ELR (cell line): Measurements from ENCODE around the gene ZNRF1.

Source experiments
- DNase-seq: peaks from one replicate; pipeline ENCODE4 v3.0.0-alpha.2; 2015; ENCODE audit warnings: low read depth

Gene ZNRF1

DNA sequence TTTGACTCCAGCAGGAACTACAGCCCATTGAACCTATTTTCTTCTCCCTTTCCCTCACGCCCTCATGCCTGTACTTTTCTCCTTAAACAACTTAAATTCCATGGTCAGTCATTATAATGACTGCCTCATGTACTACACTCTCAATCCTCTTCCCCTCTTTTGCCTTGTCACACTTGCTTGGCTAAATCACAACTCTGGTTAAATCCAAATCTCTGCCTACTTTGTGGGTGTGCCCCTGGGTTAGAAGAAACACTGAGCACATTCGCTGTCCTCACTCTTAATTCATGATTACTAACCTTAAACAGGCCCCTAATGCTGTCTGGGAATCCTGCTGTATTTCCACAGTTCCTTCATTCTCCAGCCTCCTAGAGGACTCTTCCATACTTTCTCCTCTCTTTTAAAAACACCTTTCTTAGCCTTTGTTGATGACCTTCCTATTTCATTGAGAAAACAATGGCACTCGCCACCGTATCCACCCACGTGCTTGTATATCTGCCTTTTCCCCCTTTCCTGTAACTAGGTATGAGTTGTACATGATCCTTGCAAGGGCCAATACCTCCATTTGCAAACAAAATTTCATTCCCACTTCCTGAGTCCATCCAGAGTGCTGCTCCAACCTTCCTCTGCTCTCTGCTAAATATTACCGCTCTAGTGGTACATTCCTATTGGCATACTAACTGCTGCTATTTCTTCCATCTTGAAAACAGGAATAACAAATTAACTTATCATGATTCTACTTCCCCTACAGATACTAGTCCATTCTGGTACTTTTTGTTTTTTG lies 28.9 kb downstream of the ZNRF1 start:
- peak; percentile 22 for DNase-seq

DNA sequence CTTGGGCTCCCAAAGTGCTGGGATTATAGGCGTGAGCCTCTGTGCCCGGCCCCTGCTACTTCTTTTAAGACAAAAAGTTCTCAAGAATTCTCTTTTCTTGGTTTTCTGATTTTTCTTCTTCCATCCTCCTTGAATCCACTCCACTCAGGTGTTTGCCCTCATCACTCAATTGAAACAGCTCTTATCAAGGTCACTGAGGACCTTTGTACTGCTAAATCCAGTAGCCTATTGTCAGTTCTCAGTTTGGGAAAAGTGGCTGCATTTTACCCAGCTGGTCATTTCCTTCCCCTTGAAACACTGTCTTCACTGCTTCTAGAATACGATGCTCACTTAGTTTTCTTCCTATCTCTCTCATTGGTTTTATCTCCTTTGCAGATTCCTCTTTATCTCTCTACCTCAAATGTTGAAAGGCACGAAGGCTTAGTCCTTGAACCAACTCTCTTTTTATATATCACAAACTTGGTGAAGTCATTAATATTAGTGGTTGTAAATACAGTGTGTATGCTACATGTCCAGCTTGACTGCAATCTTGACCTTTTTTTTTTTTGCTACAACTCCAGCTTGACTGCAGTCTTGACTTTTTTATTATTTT lies 29.8 kb downstream of the ZNRF1 start:
- no peak for DNase-seq

DNA sequence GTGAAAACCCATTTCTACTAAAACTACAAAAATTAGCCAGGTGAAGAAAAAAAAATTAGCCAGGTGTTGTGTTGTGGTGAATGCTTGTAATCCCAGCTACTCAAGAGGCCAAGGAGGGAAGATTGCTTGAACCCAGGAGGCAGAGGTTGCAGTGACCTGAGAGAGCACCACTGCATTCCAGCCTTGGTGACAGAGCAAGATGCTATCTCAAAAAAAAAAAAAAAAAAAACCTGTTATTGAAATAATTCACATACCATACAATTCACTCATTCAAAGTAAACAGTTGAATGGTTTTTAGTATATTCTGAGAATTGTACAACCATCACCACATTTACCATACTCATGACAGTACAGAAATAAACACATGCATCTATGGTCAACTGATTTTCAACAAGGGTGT lies 31.0 kb downstream of the ZNRF1 start:
- peak; percentile 88 for DNase-seq

DNA sequence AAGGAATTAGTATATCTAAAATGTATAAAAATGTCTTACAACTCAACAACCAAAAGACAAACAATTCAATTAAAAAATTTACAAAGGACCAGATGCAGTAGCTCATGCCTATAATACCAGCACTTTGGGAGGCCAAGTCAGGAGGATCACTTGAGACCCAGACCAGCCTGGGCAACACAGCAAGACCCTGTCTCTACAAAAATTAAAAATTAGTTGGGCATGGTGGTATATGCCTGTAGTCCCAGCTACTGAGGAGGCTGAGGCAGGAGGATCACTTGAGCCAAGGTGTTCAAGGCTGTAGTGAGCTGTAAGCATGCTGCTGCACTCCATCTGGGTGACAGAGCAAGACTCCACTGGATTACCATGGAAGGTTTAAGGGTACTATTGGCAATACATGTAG lies 33.8 kb downstream of the ZNRF1 start:
- no peak for DNase-seq

DNA sequence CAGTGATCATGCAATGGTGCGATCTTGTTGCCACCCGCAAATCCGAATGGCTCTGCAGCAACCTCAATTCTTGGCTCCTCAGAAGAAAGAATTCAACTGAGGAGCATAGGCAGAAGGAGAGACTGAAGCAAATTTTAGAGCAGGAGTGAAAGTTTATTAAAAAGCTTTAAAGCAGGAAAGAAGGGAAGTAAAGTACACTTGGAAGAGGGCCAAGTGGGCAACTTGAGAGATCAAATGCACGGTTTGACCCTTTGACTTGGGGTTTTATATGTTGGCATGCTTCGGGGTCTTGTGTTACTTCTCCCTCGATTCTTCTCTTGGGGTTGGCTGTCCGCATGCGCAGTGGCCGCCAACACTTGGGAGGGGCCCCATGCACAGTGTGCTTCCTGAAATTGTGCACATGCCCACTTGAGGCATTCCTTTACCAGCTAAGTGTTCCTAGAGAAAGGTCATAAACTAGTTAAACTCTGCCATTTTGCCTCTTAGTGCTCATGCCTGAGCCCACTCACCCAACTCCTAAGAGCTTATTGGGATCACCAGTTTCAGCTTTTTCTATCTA lies 36.7 kb downstream of the ZNRF1 start:
- DNase-seq: no peak

DNA sequence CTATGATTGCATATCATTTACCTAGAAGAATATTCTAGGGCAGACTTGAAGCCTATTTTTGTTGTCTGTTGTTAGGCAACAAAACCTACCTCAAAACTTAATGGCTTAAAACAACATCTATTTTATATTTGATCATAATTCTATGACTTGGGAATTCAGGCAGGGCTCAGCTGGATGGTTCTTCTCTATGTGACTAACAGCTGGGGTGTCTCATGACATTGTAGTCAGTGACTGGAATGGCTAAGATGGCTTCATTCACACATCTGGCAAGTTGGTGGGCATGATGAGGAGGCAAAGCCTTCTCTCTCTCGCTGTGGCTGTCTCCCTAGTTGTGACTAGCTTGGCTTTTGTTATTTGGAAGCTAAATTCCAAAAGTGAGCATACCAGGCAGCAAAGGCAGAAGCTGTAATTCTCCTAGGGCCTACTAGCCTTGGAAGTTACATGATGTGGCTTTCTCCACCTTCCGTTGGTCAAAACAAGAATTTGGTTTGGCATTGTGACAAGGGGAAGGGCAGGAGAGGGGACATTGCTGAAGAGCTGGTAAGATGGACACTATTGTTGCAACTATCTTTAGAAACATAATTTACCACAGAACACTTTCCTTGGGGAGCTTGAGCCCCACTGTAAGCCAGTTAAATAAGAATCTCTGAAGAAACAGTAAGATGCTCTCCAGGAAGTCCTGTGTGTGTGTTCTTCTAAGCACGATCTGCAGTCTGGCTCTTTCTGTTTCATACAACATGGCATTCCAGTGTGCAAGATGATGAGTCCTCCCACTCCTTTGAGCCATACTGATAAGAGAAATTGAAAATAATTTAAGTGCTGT lies 39.4 kb downstream of the ZNRF1 start:
- no peak for DNase-seq

DNA sequence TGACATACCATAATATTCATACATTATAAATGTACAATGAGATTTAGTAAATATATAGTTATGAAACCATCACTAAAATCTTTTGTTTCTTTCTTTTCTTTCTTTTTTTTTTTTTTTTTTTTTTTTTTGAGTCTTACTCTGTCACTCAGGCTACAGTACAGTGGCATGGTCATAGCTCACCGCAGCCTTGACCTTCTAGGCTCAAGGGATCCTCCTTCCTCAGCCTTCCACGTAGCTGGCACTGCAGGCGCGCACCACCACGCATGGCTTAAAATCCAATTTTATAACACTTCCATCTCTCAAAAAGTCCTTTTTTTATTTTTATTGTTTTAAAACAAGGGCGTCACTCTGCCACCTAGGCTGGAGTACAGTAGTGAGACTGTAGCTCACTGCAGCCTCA lies 41.1 kb downstream of the ZNRF1 start:
- DNase-seq: no peak

DNA sequence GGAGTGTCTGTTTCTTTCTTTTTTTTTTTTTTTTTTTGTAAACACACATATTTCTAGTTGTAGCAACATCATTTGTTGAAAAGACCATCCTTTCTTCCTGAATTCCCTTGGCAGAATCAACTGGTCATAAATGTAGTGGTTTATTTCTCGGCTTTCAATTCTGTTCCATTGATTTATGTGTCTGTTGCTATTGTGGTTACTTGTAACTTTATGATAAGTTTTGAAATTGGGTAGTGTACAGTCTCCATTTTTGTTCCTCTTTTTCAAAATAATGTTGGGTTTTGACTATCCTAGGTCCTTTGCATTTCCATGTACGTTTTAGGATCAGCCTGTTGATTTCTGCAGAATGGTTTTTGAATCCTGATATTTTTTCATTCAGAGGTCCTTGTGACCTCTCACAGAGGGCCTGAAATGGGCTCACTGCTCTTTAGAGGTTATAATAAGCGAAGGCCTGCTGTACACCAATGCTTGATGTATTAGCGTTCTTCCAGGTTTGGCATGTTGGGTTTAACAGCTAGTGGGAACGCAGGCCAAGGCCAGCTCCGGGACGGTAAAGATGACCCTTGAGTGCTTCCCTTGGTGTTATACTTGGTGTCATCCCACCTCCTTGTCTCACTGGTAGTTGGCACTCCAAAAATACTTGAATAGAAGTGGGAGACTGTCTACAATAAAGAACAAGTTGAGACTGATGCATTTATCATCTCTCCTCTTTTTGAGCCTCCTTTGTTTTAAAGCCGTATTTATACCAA lies 43.8 kb downstream of the ZNRF1 start:
- no peak for DNase-seq

DNA sequence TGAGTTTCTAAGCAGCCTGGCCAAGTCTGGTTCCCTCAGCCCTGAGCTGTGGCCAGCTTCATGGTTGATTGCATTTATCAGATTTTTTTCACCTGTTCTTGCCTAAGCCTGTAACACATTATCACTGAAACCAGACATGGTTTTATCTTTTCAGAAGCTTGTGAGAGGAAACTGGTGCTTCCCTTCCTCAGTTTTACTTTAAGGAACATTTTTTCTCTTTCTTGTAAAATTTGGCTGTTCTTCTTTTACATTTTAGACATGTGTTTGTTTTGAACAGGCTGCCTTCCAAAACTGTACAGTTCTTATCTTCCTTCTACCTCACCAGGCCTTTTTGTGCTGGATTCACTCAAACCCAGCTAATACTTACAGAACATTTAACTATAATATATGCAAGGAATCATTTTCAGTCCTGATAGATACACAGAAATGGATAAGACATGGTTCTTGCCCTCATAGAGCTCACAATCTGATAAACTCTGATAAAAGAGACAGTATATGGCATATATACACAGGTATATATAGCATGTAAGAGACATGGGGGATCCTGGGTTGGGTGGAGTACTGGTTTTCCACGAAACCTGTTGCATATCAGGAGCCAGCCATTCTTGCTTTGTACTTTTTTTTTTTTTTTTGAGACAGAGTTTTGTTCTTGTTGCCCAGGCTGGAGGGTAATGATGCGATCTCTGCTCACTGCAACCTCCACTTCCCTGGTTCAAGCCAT lies 44.5 kb downstream of the ZNRF1 start:
- DNase-seq: no peak

DNA sequence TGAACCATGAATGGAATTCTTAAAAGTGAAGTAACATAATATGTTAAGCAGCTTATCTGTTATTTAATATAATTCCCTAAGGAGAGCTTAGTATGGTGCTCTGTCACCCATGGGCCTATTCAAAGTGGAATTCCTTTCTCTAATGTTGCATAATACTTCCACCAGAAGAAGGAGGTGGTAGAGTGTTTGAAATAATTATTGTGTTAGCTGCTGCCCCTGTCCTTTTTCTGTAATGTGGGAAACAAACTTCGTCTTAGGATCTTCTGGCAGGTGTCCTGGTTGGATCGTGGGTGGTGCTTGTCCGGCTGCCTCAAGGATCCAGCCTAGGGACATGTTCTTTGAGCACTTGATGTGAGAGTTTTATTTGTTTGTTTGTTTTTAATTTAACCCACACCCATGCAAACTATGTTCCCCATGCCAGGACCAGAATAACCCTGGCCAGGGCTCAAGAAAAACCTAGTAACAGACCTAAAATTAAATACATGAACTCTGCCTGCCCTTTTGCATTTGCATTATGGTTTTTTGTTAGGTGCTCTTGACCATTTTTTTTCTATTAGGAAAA lies 46.1 kb downstream of the ZNRF1 start:
- no peak for DNase-seq

DNA sequence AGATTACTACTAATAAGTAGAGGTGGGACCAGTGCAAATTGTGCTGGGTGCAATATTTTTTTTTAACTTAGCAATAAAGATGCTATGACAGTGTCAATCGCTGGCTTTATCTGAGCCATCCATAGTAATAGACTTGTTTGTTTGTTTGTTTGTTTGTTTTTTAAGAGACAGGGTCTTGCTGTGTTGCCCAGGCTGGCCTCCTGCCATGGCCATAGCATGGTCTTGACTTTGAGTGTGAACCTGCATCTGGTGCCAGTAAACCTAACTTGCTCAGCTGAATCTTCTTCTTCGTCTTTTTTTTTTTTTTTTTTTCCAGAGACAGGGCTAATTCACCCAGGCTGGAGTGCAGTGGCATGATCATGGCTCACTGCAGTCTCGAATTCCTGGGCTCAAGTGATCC lies 46.6 kb downstream of the ZNRF1 start:
- no peak for DNase-seq

DNA sequence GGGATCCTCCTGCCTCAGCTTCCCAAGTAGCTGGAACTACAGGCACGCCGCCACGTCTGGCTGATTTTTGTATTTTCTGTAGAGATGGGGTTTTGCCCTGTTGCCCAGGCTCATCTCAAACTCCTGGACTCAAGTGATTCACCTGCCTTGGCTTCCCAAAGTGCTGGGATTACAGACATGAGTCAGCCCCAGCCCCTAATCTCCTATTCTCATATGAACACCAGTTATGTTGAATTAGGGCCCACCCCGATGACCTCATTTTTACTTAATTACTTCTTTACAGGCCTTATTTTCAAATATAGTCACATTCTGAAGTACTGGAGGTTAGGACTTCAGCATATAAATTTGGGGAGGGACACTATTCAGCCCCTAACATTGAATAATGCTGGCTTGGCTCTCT lies 49.2 kb downstream of the ZNRF1 start:
- DNase-seq: peak; percentile 20

DNA sequence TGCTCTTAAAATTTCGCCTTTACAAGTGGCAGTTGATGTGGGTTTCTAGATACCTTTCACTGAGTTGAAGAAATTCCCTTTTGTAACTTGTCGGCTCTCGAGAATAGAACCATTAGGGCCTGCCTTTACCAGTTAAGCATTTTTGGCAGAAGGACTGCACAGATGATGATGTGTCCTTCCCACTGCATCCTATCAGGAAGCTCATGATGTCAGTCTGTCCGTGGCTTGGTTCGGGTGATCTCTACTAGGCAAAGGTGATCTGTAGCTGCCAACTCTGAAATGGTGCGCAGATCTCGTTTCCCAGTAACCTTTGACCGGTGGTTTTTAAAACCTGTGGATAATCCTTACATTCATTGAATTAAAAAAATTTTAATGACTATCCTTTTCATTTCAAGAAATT lies 49.7 kb downstream of the ZNRF1 start:
- no peak for DNase-seq

DNA sequence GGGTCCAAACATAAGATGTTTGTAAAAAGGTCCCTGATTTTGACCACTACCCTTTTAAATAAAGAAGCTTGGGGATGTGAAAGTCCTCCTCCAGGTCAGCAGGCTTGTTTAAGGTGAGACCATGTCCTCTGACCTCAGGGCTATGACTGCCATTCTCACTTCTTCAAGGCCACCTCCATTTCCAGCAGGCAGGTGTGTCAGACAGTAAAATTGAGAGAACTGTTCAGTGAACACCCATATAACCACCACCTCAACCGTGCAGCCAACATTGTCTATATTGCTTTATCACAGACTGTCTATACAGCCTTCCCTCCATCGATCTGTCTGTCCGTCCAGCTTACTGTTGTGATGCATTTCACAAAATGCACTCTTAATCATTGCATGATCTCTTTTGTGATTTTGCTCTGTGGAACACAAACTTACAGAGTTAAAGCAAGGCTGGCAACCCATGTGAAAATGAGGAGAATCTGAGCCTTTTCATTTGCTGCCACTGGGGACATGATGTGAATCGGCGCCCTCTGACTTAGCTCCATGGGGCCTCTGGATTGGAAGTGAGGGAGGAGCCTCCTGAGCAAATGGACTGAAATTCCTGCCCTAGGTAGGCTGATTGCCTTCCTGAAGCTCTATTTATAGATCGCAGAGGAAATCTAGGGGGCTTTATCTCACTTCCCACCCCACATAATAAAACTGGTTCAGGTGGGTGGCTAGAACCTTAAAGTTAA lies 53.8 kb downstream of the ZNRF1 start:
- no peak for DNase-seq

DNA sequence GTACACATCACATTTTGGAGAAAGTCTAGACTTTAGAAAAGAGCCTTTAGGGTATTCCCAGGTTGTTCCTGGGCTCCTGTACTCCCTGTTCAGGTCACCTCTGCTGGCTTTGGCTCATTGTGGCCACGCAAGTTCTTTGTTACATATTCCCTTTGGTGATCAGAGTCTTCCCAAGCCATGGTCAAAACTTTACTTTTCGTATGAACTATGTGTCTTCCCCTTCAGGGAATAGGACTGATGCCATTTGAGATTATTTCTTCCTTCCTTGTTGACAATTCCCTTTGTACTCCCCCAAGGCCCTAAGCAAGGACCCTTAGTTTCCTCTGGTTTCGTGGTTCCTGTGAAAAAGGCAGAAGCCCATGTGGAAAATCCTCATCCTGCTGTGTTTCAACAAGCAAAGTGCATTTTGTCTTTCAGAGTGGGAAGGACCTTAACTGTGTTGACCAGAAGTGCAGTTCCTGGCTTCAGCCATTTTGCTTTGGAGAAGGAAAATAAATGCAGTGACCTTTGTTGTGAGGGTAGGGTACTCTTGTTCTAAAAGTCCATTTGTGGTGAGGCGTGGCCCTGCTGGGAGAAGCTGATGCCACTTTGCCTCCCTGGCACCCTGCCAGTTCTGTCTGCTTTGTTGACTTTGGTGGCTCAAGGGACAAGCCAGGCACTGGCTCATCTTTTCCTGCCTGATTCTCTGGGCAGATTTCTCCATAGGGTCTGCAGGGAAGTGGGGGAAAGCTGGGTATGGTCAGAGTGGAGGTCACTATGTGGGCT lies 55.1 kb downstream of the ZNRF1 start:
- DNase-seq: no peak

DNA sequence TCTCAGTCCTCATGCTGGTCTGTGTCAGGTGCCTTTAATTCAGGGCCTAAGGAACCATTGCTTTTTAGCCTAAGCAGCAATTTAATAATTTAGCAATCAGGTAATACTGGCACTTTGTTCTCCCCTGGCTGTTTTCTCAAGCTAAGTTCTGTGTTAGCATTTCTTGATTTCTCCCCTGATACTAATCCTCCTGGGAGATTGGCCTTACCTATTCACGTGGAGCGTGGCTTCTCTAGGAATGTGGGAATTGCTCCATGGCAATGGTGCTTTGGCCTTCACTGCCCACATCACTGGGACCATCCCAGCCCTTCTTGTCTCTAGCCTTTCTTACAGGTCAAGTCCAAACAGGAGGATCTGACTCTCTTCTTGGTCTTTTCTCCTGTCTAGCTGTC lies 55.7 kb downstream of the ZNRF1 start:
- no peak for DNase-seq

DNA sequence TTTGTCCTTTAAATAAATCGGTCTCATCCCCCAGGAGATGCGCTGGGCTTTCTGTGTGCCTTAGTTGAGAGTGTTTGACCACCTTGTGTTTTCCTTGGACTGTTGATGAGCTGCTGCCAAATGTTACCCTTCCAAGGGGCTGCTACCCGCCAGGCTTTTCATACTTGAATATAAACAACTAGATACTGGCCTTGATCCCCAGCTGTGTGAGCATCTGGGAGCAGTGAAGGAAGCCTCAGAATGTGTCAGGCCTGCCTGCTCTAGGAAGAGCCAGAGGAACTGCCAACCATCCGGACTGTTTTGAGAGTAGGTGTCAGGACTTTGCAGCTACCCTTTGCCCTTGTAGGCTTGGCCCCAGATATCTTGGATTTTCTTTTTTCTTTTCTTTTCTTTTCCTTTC lies 60.0 kb downstream of the ZNRF1 start:
- DNase-seq: no peak

DNA sequence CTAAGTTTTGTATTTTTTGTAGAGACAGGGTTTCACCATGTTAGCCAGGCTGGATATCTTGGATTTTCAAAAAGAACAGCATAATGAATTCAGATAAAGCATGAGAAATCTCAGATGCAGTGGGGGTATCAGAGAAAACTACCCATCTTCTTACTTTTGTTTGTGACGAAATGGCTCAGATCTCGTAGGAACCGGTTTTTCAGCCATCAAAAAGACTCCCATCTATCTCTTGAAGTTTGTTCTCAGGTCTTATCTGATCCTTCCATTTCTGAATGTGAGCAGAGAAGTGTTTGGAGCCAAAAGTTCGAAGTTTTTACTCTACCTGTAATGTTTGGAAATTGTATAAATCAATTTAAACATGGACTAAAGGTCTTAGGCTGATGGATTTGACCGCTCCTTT lies 60.6 kb downstream of the ZNRF1 start:
- no peak for DNase-seq

DNA sequence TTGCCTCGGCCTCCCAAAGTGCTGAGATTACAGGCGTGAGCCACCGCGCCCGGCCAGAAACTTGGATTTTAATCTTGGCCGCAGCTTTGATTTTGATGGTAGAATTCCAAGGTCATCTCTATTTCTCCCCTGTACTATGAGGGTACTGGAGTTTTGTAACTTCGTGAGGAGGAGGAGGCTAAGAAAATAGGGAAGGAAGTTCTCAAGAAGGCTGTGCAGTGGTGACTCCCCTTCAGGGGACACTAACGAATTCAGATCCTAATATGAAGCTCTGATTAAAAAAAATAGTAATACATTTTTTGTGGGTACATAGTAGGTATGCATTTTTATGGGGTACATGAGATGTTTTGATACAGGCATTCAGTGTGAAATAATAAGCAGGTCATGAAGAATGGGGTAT lies 61.9 kb downstream of the ZNRF1 start:
- DNase-seq: no peak

DNA sequence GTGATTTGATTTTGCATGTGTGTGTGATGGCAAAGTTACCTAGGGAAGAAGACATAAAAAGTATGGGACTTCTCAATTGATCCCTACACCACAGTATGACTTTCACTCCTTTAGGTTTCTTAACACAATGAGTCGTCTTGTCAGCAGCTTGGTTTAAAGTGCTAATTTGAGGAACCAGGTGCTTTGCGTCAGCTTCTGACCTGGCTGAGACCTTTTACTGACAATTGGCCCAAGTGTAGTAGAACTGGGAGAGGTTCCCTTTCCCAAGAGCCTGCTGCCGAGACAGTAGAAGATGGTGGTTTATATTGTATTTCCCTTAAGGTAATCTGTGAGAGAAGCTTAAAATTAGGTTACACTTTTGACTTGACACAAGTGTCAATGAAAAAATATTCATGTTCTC lies 62.8 kb downstream of the ZNRF1 start:
- DNase-seq: no peak
